Breast epithelium (tissue), 3 donors: ENCODE results near the gene CACNG4.

Experiments
- POLR2A ChIP-seq: fragments of 450-650 bp; IDR thresholded peaks from one replicate; pipeline ENCODE4 v1.6.1; 2016; ENCODE audit warnings: antibody characterized with exemption, mild to moderate bottlenecking, moderate library complexity
- POLR2AphosphoS5 ChIP-seq, 3 donors: sonication (generic); formaldehyde crosslinking; IDR thresholded peaks; one replicate each; pipeline ENCODE4 v1.6.1; 2017; ENCODE audit warnings: antibody characterized with exemption in 3 of 3
- TF ChIP-seq, protein P1 (sequence below), 3 donors: fragments of 450-650 bp; IDR thresholded peaks; one replicate each; pipeline ENCODE4 v1.5.1; 2016 to 2017; ENCODE audit warnings: antibody characterized with exemption in 3 of 3, mild to moderate bottlenecking in 3 of 3, moderate library complexity in 3 of 3

DNA sequence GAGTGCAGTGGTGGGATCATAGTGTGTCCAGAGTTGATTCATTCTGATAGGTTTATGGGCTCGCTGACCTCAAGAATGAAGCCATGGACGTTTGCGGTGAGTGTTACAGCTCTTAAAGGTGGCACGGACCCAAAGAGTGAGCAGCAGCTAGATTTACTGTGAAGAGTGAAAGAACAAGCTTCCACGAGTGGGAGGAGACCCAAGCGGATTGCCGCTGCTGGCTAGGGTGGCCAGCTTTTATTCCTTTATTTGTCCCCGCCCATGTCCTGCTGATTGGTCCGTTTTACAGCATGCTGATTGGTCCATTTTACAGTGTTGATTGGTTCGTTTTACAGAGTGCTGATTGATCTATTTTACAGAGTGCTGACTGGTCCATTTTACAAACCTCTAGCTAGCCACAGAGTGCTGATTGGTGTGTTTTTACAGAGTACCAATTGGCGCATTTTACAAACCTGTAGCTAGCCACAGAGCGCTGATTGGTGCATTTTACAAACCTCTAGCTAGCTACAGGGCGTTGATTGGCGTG is 17.5 kb downstream of the CACNG4 start:
- TF ChIP-seq POLR2A (no peak), POLR2AphosphoS5 (IDR thresholded peaks at IDR 0.05) (no peak)
- TF ChIP-seq, protein P1, sequence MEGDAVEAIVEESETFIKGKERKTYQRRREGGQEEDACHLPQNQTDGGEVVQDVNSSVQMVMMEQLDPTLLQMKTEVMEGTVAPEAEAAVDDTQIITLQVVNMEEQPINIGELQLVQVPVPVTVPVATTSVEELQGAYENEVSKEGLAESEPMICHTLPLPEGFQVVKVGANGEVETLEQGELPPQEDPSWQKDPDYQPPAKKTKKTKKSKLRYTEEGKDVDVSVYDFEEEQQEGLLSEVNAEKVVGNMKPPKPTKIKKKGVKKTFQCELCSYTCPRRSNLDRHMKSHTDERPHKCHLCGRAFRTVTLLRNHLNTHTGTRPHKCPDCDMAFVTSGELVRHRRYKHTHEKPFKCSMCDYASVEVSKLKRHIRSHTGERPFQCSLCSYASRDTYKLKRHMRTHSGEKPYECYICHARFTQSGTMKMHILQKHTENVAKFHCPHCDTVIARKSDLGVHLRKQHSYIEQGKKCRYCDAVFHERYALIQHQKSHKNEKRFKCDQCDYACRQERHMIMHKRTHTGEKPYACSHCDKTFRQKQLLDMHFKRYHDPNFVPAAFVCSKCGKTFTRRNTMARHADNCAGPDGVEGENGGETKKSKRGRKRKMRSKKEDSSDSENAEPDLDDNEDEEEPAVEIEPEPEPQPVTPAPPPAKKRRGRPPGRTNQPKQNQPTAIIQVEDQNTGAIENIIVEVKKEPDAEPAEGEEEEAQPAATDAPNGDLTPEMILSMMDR (IDR thresholded peaks at IDR 0.05), result no peak
